SK-N-SH treated with all-trans-retinoic acid at 6 μM for 48 hours (cell line): Measurements from ENCODE around the gene MRPS31.

Experiments
- ARNTL ChIP-seq: fragments of 450-650 bp; formaldehyde crosslinking; IDR thresholded peaks from 2 replicates; pipeline ENCODE4 v1.5.0; 2020; ENCODE audit warnings: low read depth, mild to moderate bottlenecking, moderate library complexity, borderline replicate concordance
- CREB5 ChIP-seq: fragments of 250-450 bp; sonication (Bioruptor Pico); IDR thresholded peaks from 2 replicates; pipeline ENCODE4 v1.5.1; 2020; ENCODE audit warnings: low read depth, mild to moderate bottlenecking, moderate library complexity
- PPARA ChIP-seq: fragments of 250-450 bp; sonication (Bioruptor Pico); IDR thresholded peaks from 2 replicates; pipeline ENCODE4 v1.5.0; 2020; ENCODE audit warnings: mild to moderate bottlenecking, borderline replicate concordance
- RARB ChIP-seq: fragments of 250-450 bp; sonication (Bioruptor Pico); IDR thresholded peaks from 2 replicates; pipeline ENCODE4 v1.8.0; 2021; ENCODE audit warnings: mild to moderate bottlenecking, moderate library complexity
- SNAI2 ChIP-seq: fragments of 250-450 bp; sonication (Bioruptor Pico); IDR thresholded peaks from 2 replicates; pipeline ENCODE4 v1.5.0; 2020; ENCODE audit warnings: mild to moderate bottlenecking, moderate library complexity
- TSHZ2 ChIP-seq: fragments of 250-450 bp; sonication (Bioruptor Pico); IDR thresholded peaks from 2 replicates; pipeline ENCODE4 v1.5.0; 2020; ENCODE audit warnings: mild to moderate bottlenecking, moderate library complexity
- ZC3H10 ChIP-seq: fragments of 250-450 bp; sonication (Bioruptor Pico); IDR thresholded peaks from 2 replicates; pipeline ENCODE4 v1.5.1; 2021; ENCODE audit warnings: mild to moderate bottlenecking, moderate library complexity
- TF ChIP-seq, protein P1 (sequence below): fragments of 250-450 bp; sonication (Bioruptor Pico); IDR thresholded peaks from 2 replicates; pipeline ENCODE4 v1.8.0; 2020; ENCODE audit warnings: mild to moderate bottlenecking, moderate library complexity, borderline replicate concordance
- TF ChIP-seq, protein P2 (sequence below): fragments of 250-450 bp; sonication (Bioruptor Pico); IDR thresholded peaks from 2 replicates; pipeline ENCODE4 v1.5.1; 2021; ENCODE audit warnings: mild to moderate bottlenecking, moderate library complexity

- TF ChIP-seq ZC3H10 (CRISPR knock-in tag) (no peak), CREB5 (no peak), ARNTL (CRISPR knock-in tag) (no peak), TSHZ2 (no peak), SNAI2 (no peak), RARB (no peak), PPARA (no peak)
- TF ChIP-seq, protein P1, sequence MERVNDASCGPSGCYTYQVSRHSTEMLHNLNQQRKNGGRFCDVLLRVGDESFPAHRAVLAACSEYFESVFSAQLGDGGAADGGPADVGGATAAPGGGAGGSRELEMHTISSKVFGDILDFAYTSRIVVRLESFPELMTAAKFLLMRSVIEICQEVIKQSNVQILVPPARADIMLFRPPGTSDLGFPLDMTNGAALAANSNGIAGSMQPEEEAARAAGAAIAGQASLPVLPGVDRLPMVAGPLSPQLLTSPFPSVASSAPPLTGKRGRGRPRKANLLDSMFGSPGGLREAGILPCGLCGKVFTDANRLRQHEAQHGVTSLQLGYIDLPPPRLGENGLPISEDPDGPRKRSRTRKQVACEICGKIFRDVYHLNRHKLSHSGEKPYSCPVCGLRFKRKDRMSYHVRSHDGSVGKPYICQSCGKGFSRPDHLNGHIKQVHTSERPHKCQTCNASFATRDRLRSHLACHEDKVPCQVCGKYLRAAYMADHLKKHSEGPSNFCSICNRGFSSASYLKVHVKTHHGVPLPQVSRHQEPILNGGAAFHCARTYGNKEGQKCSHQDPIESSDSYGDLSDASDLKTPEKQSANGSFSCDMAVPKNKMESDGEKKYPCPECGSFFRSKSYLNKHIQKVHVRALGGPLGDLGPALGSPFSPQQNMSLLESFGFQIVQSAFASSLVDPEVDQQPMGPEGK (CRISPR knock-in tag), result no peak
- TF ChIP-seq, protein P2, sequence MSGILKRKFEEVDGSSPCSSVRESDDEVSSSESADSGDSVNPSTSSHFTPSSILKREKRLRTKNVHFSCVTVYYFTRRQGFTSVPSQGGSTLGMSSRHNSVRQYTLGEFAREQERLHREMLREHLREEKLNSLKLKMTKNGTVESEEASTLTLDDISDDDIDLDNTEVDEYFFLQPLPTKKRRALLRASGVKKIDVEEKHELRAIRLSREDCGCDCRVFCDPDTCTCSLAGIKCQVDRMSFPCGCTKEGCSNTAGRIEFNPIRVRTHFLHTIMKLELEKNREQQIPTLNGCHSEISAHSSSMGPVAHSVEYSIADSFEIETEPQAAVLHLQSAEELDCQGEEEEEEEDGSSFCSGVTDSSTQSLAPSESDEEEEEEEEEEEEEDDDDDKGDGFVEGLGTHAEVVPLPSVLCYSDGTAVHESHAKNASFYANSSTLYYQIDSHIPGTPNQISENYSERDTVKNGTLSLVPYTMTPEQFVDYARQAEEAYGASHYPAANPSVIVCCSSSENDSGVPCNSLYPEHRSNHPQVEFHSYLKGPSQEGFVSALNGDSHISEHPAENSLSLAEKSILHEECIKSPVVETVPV (CRISPR knock-in tag), result no peak
Measured at GRCh38 chr13:40732658-40733057, 38.3 kb downstream of the MRPS31 start.
